HG03045 (cell line): ENCODE data around the gene ZNF174.

Source experiments
- ATAC-seq: cut with Tn5 transposase; IDR thresholded peaks from one replicate; pipeline ENCODE4 v1.9.1; 2021; ENCODE audit warnings: mild to moderate bottlenecking, moderate library complexity; ENCODE audit not compliant: unreplicated experiment

ZNF174 gene

DNA sequence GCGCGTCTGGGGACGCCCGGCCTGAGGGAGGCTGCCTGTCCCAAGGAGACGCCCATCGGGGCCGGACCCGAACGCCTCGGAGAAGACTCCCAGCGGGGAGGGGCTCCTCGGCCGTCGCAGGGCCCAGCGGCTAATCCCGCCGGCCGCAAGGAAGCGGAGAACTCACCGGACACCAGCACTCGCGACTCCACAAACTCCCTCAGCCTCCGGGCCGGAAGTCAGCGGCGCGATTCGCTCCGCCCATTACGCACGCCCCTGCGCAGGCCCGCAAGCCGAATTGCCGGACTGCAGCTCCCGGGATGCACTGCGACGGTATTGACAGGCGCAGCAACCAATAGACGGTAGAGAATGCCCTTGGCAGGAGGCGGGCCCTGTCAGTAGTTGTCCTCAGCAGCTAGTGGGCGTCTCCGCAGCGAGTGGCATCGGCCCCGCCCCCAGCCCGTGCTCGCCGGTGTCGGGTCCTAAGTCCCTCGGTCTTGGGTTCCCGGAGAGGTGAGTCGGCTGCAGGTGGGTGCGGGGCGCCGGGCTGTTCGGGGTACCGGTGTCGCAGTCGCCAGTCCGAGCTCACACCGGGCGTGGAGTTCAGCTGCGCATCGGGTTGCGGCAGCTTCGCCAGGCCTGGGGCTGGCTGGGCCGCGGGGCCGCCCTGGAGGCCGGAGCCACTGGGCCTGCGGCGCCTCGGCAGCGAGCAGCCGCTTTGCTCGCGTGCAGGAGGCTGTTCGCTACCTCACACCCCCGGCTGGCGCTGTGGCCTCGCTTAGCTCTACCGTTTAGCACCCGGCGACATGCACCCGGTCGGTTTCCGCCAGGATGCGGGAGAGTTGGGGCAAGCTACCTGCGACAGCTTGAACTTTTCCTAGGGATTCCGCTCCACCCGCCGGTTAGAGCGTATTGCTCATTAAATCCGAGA, at the start of gene ZNF174, which contains the start of gene ZSCAN32:
Gene ZNF174, plus strand, starts transcription at position 437 of the 910 bp plus-strand sequence. CDS start 790 bp downstream, outside the sequence.
Gene ZSCAN32, minus strand, starts transcription at position 226 of the 910 bp plus-strand sequence. CDS start 3,447 bp downstream, outside the sequence.
- ATAC-seq, result peak; percentile 98

DNA sequence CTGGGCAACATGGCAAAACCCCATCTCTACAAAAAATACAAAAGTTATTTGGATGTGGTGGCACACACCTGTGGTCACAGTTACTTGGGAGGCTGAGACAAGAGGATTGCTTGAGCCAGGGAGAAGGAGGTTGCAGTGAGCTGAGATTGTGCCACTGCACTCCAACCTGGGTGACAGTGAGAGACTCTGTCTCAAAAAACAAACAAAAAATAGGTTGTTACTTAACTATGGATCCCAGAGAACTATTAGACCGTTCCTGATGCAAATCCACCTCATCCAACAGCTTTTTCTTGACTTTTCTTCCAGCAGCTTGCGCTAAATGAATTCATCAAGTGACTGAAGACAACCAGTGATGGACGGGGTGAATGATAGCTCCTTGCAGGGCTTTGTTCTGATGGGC, 45.4 kb upstream of the ZNF174 start, which contains the start of gene OR2C1:
Gene OR2C1, plus strand, starts transcription at position 301 of the 400 bp plus-strand sequence. Its CDS starts 52 bp downstream, at position 353.
- no peak for ATAC-seq

DNA sequence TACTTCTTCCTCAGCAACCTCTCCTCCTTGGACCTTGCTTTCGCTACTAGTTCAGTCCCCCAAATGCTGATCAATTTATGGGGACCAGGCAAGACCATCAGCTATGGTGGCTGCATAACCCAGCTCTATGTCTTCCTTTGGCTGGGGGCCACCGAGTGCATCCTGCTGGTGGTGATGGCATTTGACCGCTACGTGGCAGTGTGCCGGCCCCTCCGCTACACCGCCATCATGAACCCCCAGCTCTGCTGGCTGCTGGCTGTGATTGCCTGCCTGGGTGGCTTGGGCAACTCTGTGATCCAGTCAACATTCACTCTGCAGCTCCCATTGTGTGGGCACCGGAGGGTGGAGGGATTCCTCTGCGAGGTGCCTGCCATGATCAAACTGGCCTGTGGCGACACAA, 44.9 kb upstream of the ZNF174 start:
- no peak for ATAC-seq

DNA sequence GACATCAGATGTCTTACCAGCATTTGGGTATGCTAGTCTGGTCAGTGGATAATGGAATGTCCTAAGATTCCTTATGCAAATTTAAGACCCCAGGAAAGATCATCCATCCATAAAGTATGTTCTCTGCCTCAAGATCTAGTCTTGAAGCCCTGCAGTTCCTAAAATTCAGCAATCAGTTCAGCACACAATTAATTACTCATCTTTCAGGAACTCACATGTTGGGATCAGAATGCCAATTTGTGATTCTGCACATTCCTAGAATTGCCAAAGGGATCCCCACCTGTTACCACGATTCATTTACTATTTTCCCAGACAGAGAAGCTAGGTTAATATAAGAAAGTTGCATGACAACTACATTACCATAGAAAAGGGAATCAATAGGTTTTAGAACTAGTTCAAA, 42.1 kb upstream of the ZNF174 start:
- ATAC-seq, result no peak

DNA sequence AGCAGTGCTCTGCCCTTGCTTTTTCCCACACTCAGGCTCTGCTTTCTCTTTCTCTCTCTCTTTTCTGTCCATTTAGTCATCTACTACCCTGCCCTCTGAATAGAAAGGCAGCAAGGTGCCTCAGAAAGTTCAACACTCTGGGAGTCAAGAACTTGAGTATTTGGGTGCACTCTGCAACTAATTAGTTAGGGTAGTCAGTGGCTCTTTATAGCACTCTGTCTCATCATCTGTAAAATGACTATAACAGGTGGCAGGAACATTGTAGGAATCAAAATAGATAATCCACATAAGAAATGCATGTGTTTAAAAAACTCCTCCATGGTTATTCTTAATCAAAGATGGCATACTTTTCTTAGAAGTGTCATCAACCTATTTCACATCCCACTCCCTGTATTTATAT, 38.1 kb upstream of the ZNF174 start:
- ATAC-seq, result no peak

DNA sequence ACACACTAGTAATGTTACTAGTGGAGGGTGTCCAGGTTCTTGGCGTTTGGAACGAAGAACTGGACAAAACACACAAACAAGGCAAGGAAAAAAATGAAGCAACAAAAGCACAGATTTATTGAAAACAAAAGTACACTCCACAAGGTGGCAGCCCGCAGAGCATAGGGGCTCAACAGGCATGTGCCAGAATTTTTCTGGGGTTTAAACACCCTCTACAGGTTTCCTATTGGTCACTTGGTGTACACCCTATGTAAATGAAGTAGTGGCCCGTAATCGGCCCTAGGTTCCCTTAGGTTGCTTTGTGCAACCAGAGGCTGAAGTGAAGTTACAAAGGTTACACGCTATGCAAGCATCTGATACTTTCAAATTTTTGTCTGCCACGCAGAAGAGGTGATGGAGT, 37.2 kb upstream of the ZNF174 start:
- no peak for ATAC-seq

DNA sequence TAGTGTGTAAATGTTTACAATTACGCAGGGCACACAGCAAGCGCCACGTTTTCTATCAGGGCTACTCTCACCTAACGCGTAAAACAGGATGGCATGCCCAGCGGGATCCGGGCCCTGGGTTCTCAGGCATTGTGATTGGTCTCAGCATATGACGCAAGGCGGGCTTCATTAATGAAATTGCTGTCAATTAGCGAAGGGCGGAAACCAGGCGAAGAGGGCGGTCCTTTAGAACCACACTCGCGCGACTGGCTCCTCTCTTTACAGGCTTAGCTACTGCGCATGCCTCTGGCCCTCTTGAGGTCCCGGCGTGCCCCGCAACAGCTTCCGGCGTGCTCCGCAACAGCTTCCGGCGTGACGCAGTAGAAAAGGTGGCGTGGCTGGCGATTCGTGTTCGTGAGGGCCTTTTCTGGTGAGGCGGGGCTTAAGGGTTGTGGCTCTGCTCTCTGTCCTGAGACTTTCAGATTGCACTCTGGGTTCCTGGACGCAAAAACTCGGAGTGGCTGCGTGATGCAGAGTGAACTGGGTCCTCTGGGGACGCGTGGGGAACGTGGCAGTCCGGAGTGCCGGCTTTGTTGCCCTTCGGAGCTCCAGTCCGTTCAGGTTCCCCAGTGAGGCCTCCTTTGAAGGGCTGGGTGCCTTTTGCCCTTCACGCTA, 36.1 kb upstream of the ZNF174 start:
- no peak for ATAC-seq

DNA sequence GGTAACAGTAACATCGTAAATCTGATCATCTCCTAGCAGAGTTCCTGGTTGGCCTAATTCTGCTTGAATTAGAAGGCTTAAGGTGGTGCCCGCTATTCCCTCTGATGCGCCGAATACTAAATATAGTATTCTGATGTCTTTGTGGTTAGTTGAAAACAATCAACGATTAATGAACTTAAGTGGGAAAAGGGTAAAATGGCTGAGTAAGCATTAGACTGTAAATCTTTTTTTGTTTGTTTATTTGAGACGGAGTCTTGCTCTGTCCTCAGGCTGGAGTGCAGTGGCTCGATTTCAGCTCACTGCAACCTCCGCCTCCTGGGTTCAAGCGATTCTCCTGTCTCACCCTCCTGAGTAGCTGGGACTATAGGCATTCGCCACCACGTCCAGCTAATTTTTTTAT, 31.9 kb upstream of the ZNF174 start:
- no peak for ATAC-seq

DNA sequence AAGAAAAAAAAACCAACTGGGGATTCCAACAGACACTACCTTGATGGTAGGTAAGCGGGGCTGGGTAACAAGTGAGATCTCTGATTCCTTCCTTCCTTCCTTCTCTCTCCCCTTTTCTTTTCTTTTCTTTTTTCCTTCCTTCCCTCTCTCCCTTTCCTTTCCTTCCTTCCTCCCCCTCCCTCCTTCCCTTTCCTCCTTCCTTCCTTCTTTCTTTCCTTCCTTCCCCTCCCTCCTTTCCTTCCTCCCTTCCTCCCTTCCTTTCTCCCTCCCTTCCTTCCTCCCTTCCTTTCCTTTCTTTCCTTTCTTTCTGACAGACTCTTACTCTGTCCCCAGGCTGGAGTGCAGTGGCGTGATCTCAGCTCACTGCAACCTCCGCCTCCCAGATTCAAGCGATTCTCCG, 25.3 kb upstream of the ZNF174 start:
- ATAC-seq, result no peak

DNA sequence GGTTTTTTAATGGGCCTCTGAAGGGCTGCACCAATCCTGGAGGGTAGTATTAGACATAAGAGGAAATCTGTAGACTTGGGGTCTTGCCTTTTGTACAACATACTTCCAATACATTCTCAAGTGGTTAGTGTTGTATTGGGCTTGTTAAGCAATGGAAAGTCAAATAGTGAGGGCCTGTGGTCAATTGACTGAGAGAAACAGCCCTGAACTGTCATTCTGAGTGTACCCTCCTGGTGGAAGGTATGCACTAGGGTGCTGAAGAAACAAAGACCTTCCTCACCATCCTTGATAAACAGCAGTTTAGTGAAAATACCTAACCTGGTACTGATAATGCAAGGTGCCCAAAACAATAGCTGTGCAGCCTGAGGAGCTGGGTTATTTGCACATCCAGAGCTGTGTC, 23.1 kb upstream of the ZNF174 start:
- ATAC-seq, result no peak

DNA sequence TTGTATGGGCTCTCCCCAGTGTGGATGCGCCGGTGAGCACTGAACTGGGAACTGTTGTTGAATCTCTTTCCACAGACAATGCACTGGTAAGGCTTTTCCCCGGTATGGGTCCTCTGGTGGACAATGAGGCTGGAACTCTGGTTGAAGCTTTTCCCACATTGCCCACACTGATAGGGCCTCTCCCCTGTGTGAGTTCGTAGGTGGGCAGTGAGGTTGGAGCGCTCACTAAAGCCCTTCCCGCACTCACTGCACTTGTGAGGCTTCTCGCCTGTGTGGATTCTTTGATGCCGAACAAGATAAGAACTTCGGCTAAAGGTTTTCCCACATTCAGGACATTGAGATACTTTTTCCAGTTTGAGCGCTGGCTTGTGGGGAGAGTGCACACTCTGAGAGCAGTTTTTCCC, 18.0 kb upstream of the ZNF174 start:
- ATAC-seq, result no peak

DNA sequence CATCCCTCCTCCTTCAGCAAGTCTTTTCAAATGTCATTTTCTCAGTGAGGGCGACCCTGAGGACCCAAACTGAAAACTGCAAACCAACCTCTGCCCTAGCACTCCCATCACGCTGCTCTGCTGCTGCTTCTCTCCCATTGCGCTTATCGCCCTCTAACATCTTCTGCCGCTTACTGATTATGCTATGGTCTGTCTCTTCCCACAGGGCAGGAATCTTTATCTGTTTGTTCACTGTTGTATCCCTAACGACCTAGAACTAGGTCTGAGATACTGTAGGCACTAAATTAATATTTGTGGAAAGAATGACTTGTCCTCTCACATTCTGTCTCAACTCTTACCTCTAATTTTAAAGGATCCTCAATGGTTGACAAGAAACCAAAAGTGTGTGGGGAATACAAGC, 12.7 kb upstream of the ZNF174 start:
- ATAC-seq, result no peak

DNA sequence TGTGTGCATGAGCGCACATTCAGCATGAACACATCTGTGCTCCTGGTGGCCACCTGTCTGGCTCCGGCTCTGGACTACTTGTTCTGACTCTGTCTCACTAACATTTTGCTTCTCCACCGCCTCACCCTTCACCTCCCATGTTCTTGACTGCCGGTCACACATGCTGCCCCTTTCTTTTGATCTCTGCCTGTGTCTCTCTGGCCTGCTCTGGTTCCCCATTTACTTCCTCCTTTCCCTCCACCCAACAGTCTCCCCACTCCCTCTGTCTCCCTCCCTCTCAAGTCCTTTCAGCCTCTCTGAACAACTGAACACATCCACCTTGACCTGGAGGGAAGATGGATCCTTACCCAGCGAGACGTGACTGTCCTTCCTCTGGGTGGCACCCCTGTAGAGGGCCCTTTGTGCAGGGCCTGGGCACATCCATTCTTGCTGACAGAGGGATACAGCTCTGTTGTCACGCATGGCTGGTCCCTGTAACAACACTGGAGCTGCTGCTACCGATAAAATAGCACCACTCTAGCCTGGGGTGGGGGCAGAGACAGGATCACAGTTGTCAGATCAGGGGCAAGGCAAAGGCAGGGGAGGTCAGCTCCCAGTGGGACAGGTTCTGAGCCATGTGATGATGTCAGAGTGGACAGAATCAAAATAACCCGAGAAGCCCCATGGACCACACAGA, 11.2 kb upstream of the ZNF174 start:
- ATAC-seq, result no peak

DNA sequence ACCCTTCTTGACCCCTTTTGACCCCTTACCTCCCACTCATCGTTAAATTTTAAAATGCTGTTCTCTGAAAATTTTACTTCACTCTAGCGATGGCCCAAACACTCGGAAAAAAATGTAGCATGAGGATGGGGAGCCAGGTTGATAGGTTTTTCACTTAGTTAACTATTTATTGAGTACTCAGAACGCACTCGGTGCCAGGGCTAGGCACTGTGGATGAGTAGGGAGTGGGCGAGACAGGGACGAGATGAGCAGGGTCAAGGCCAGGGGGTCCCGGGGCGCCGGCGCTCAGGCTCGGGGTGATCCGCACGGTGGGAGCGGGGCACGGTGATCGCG, 603 bp upstream of the ZNF174 start:
- ATAC-seq, result no peak

DNA sequence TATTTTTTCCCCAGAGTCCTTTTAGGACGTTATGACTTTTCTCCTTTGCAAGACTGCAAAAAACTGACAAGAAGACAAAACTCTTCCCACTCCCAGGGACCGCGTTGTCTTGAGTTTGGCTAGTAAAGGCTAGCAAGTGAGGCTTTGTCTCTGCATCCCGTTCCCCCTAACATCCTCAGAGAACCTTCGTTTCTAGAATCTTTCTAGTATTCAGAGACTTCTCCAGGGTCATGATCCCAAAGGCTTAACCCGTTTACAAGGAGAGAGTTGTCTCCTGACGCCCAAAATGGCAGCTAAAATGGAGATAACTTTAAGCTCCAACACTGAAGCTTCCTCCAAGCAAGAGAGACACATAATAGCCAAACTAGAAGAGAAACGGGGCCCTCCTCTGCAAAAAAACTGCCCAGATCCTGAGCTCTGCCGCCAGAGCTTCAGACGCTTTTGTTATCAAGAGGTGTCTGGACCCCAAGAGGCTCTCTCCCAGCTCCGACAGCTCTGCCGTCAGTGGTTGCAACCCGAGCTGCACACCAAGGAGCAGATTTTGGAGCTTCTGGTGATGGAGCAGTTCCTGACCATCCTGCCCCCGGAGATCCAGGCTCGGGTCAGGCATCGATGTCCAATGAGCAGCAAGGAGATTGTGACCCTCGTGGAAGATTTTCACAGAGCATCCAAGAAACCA, 843 bp downstream of the ZNF174 start:
- ATAC-seq, result no peak

DNA sequence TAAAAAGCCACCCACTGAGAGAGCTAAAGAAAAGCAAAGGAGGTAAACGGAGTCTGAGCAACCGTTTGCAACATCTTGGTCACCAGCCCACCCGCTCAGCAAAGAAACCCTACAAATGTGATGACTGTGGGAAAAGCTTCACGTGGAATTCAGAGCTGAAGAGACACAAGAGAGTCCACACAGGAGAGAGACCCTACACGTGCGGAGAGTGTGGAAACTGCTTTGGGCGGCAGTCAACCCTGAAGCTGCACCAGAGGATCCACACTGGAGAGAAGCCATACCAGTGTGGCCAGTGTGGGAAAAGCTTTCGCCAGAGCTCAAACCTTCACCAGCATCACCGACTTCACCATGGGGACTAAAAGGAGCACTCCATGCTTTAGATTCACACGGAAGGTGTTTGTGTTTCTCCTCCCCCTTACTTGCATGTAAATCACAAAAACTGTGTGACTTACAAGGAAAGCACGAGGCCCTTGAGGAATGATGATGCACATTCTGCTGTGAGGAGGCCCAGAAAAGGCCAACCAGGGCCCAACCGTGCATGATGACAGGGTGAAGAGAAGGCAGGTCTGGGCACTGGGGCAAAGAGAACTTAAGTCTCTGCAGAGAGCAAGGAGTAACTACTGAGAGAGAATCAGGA, 7.7 kb downstream of the ZNF174 start:
- ATAC-seq, result no peak

DNA sequence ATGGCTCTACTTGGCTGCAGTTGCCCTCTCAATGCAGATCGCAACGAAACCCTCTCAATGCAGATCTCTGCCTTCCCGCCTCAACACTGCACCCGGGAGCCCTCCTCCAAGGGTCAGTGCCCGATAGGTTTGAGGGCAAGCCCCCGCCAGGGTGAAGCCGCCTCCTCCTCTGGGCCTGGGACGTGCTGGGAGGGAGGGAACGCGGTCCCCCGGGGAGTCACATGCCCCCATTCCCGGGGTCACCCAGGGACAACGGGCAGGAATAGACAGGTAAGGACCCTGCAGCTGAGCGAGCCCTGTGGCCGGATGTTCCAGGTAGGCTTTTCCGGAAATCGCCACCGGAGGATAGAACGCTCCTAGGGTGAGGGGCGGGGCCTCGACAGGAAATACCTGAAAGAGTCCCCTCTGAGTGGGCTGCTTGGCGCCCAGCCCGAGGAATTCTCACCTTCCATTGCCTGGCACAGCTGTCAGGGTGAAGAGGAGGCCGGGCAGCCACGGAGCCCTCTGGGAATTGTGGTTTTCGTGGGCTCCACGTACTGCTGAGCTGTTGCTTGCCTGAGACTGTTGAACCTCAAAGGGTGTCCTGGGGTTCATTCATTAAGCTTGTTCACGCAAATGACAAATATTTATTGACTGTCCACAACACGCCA, 12.8 kb downstream of the ZNF174 start:
- no peak for ATAC-seq

DNA sequence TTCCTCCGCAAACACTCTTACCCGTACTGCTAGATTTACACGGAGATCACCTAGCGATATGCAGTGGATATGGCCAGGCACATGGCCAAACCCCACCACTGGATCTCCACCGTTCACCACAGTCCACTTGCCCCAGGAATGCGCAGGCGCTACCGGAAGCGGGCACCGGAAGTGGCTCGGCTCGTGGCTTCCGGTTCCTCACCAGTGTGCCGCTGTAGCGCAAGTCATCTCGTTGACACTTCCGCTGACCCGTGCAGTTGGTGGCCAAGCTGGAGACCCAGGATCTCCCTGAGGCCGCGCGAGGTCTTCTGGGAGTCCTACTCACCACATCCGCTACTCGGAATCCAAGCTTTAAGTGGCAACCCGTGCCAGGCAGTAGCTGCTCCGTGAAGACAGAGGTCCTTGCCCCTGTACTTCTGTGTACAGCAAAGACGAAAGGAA, 30.8 kb downstream of the ZNF174 start:
- ATAC-seq, result no peak

DNA sequence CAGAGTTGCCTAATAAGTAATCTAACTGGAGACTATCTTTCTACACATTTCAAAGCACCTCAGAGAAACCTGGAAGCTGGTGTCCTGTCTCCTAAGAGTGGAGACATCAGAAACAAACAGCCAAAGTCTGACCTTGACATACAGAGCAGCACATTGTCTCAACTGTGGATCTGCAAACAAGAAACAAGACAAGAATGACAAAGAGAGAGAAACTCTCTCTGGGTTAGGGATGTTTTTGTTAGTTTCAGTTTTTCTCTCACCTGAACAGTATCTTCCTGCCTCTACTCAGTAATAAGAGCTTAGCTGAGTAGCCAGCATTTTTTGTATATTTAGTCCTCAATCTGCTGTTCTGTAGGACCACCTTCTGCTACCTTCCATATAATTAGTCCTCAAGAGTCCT, 33.4 kb downstream of the ZNF174 start:
- no peak for ATAC-seq

DNA sequence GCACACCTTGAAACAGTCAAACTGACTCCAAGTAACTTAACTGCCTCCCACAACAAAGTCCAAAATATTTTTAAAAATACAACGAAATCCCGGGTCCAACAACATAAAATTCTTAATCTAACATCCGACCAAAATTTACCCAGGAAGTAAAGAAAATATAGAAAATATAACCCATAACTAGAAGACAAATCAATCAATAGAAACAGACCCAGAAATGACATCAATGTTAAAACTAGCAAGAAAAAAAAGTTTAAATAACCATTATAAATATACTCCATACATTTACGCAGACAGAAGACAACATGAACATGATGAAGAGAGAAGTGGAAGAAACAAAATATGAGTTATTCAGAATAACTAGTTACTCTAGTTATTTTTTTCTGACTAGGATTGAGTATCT, 38.6 kb downstream of the ZNF174 start:
- ATAC-seq, result no peak
